Parathyroid adenoma (tissue), 2 donors: ENCODE results near the gene GPC5.

Source experiments
- H2AFZ ChIP-seq: fragments of 300-600 bp; sonication (generic); one replicate; pipeline ENCODE4 v1.7.0; 2017; ENCODE audit warnings: antibody characterized with exemption, mild to moderate bottlenecking
- H3K27ac ChIP-seq: fragments of 300-600 bp; sonication (generic); one replicate; pipeline ENCODE4 v1.7.0; 2017
- H3K27me3 ChIP-seq: fragments of 300-600 bp; sonication (generic); one replicate; pipeline ENCODE4 v1.7.0; 2017; ENCODE audit warnings: low read length; ENCODE audit not compliant: control insufficient read depth, insufficient read depth
- H3K36me3 ChIP-seq: fragments of 300-600 bp; sonication (generic); one replicate; pipeline ENCODE4 v1.7.0; 2017; ENCODE audit warnings: low read length; ENCODE audit not compliant: control insufficient read depth, insufficient read depth
- H3K4me1 ChIP-seq: fragments of 300-600 bp; sonication (generic); one replicate; pipeline ENCODE4 v1.7.0; 2017; ENCODE audit warnings: control low read depth
- H3K4me2 ChIP-seq: fragments of 300-600 bp; sonication (generic); one replicate; pipeline ENCODE4 v1.7.0; 2017; ENCODE audit warnings: low read length
- H3K4me3 ChIP-seq: fragments of 300-600 bp; sonication (generic); one replicate; pipeline ENCODE4 v1.7.0; 2017; ENCODE audit warnings: low read depth, low read length
- H3K79me2 ChIP-seq: fragments of 300-600 bp; sonication (generic); one replicate; pipeline ENCODE4 v1.7.0; 2017; ENCODE audit warnings: control low read depth
- H3K9ac ChIP-seq: fragments of 300-600 bp; sonication (generic); one replicate; pipeline ENCODE4 v1.7.0; 2017; ENCODE audit warnings: mild to moderate bottlenecking
- H3K9me3 ChIP-seq: fragments of 300-600 bp; sonication (generic); one replicate; pipeline ENCODE4 v1.7.0; 2017; ENCODE audit warnings: low read length; ENCODE audit not compliant: control insufficient read depth
- CTCF ChIP-seq: fragments of 300-600 bp; sonication (generic); IDR thresholded peaks from one replicate; pipeline ENCODE4 v1.7.0; 2017; ENCODE audit warnings: antibody characterized with exemption, mild to moderate bottlenecking
- donor health status: primary hyperparathyroidism.

Gene GPC5

GRCh38 chr13:91702411-91702810 is 304.0 kb downstream of the GPC5 start:
- H3K4me1 ChIP-seq, result no peaks in the 10 kb centered on the region
- no peaks in the 10 kb centered on the region for H3K27me3 ChIP-seq
- no peak overlapping the region for H3K4me3 ChIP-seq
- H3K27ac ChIP-seq, result no peak overlapping the region
- no peak overlapping the region for H3K9ac ChIP-seq
- H3K9me3 ChIP-seq, result no peaks in the 10 kb centered on the region
- H3K79me2 ChIP-seq, result no peaks in the 10 kb centered on the region
- no peaks in the 10 kb centered on the region for H3K36me3 ChIP-seq
- no peak overlapping the region for H2AFZ ChIP-seq
- TF ChIP-seq CTCF, result no peak
- no peak overlapping the region for H3K4me2 ChIP-seq

DNA sequence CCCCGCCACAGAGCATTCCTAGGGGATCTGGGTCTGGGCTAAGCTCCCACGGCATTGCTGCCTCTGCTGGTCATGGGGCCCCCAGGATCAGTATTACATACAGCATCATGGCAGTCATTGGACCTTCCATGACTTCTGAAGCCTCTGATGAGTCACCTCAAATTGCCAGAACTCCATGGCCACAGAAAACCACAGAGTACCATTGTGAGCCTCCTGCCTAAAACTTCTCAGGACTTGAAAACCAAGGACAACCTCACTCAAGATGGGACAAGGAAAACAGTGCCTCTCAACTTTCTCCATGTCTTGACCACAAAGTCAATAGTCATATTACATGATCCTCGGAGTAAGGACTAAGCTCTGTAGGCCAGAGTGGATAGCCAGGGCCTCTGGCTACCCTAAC is 306.0 kb downstream of the GPC5 start:
- H3K36me3 ChIP-seq, result no peaks in the 10 kb centered on the region
- no peak overlapping the region for H3K4me3 ChIP-seq
- no peaks in the 10 kb centered on the region for H3K27me3 ChIP-seq
- H3K4me2 ChIP-seq, result no peak overlapping the region
- no peak overlapping the region for H3K9ac ChIP-seq
- H3K9me3 ChIP-seq, result no peaks in the 10 kb centered on the region
- no peak overlapping the region for H2AFZ ChIP-seq
- no peak for TF ChIP-seq CTCF
- no peak overlapping the region for H3K27ac ChIP-seq
- no peaks in the 10 kb centered on the region for H3K4me1 ChIP-seq
- no peaks in the 10 kb centered on the region for H3K79me2 ChIP-seq

- Histone ChIP-seq H3K27ac (no peak overlapping the region), H3K36me3 (no peaks in the 10 kb centered on the region), H3K9ac (no peak overlapping the region), H3K27me3 (no peaks in the 10 kb centered on the region), H2AFZ (no peak overlapping the region), H3K4me2 (no peak overlapping the region), H3K9me3 (no peaks in the 10 kb centered on the region), H3K79me2 (no peaks in the 10 kb centered on the region), H3K4me1 (no peaks in the 10 kb centered on the region), H3K4me3 (no peak overlapping the region)
- TF ChIP-seq CTCF, result no peak
Observed at GRCh38 chr13:91708558-91708957, 310.1 kb downstream of the GPC5 start.

DNA sequence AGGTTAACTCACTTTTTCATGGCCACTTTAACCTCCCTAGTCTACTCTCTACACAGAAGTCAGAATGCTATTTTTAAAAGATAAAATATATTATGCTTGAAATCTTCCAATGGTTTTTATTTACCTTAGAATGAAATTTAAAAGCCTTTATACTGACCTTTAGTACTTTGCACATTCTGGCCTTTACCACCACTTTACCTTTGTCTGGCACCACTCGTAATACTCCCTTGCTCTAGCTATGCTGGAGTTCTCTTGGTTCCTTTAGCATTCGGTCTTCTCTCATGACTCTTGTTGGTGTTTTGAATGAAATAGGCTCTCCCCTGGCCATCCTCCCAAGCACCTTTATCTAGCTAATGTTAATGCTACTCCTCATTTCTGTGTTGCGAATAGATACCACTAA is 310.8 kb downstream of the GPC5 start:
- no peaks in the 10 kb centered on the region for H3K27me3 ChIP-seq
- H3K9me3 ChIP-seq, result no peaks in the 10 kb centered on the region
- no peak overlapping the region for H2AFZ ChIP-seq
- no peak overlapping the region for H3K27ac ChIP-seq
- H3K36me3 ChIP-seq, result no peaks in the 10 kb centered on the region
- no peaks in the 10 kb centered on the region for H3K79me2 ChIP-seq
- H3K4me1 ChIP-seq, result no peaks in the 10 kb centered on the region
- H3K4me3 ChIP-seq, result no peak overlapping the region
- TF ChIP-seq CTCF, result no peak
- no peak overlapping the region for H3K4me2 ChIP-seq
- H3K9ac ChIP-seq, result no peak overlapping the region

GRCh38 chr13:91710733-91711132 is 312.3 kb downstream of the GPC5 start:
- Histone ChIP-seq H3K4me2 (no peak overlapping the region), H3K27ac (no peak overlapping the region), H3K79me2 (no peaks in the 10 kb centered on the region), H3K27me3 (no peaks in the 10 kb centered on the region), H3K4me3 (no peak overlapping the region), H3K36me3 (no peaks in the 10 kb centered on the region), H3K9ac (no peak overlapping the region), H3K9me3 (no peaks in the 10 kb centered on the region), H3K4me1 (no peaks in the 10 kb centered on the region), H2AFZ (no peak overlapping the region)
- no peak for TF ChIP-seq CTCF
